ENCODE results near the gene RAPGEF4. TPM values are rescaled to one million over a fixed set of nuclear protein-coding genes. Genes with fewer than 3 reads are reported as not detected.

RAPGEF4 gene
- total RNA-seq, 1 donor, result 0.36 TPM

DNA sequence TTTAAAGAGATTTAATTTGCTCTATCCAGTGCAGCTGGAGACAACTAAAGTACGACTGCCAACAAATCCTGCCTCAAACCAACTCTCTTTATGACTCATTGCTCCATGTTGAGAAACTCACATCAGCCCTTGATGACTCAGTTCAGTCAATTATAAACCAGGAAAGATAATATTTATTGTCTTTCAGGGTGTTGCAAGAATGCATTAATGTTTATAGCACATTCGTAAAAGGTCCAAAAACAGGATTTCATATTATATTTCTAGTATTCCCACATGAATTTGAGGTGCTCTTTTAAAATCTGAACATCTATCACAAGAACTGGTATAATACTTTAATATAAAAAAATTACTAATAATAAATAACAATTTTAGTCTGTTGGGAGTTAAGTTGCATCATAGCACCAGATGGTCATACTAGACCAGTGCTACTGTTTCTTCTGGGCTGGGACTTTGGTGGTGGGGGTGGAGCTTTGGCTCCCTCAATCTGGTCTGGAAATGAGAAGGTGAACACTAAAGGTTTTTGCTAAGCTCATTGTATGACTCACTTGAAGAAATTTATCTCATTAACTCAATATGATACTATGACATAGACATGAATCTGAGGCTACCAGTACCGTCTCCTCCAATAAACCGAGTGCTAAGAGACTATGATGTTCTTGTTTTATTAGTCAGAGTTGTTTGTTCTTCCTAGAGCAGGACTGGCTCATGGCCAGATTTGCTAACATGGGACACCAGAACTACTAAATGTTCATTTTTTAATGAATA, 313.4 kb downstream of the RAPGEF4 start:
- Histone ChIP-seq H3K4me1 (ENCODE audit: insufficient read depth, low read length) (peaks cover 25% of the 10 kb centered on the region), H3K79me2 (ENCODE audit: insufficient read depth, low read length) (no peaks in the 10 kb centered on the region), H3K4me3 (ENCODE audit: insufficient read depth, low read length) (peak overlapping the region; percentile 10), H3K9me3 (ENCODE audit: low read depth, low read length) (no peaks in the 10 kb centered on the region), H3K27me3 (ENCODE audit: insufficient read depth, low read length) (no peaks in the 10 kb centered on the region), H3K4me2 (ENCODE audit: insufficient read depth, low read length) (peak overlapping the region; percentile 64), H4K20me1 (ENCODE audit: insufficient read depth, low read length) (no peaks in the 10 kb centered on the region), H3K27ac (ENCODE audit: low read depth, low read length) (peak overlapping the region; percentile 70), H3K36me3 (ENCODE audit: insufficient read depth, low read length) (no peaks in the 10 kb centered on the region), H2AFZ (ENCODE audit: low read length) (no peak overlapping the region)
- TF ChIP-seq, protein P1, sequence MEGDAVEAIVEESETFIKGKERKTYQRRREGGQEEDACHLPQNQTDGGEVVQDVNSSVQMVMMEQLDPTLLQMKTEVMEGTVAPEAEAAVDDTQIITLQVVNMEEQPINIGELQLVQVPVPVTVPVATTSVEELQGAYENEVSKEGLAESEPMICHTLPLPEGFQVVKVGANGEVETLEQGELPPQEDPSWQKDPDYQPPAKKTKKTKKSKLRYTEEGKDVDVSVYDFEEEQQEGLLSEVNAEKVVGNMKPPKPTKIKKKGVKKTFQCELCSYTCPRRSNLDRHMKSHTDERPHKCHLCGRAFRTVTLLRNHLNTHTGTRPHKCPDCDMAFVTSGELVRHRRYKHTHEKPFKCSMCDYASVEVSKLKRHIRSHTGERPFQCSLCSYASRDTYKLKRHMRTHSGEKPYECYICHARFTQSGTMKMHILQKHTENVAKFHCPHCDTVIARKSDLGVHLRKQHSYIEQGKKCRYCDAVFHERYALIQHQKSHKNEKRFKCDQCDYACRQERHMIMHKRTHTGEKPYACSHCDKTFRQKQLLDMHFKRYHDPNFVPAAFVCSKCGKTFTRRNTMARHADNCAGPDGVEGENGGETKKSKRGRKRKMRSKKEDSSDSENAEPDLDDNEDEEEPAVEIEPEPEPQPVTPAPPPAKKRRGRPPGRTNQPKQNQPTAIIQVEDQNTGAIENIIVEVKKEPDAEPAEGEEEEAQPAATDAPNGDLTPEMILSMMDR (IDR thresholded peaks at IDR 0.05; ENCODE audit: extremely low read depth, low read depth, low read length), result no peak
- peak; percentile 91 for DNase-seq (ENCODE audit: insufficient read length, low spot score, missing footprints)

DNA sequence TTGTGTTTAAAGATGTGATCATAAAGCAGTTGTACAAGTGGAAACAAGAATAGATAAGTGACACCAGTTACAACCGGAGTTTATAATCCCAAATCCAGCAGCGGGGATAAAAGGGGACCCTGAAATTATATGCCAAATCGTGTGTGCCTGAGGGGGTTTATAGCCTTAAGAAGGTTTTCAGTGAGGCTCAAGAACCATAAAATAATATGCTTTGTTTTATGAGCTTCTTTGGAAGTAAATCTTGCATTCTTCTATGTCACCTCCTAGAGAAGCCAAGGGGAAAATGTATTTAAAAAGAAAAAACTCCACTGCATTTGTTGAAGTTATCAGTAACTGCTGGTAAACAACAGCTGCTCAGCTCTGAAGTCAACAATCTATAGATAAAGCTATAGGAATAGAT, 314.2 kb downstream of the RAPGEF4 start:
- H3K79me2 ChIP-seq (ENCODE audit: insufficient read depth, low read length), result no peaks in the 10 kb centered on the region
- peak overlapping the region; percentile 70 for H3K27ac ChIP-seq (ENCODE audit: low read depth, low read length)
- no peaks in the 10 kb centered on the region for H3K36me3 ChIP-seq (ENCODE audit: insufficient read depth, low read length)
- peaks cover 25% of the 10 kb centered on the region for H3K4me1 ChIP-seq (ENCODE audit: insufficient read depth, low read length)
- TF ChIP-seq, protein P1 (IDR thresholded peaks at IDR 0.05; ENCODE audit: extremely low read depth, low read depth, low read length), result no peak
- no peak overlapping the region for H3K4me3 ChIP-seq (ENCODE audit: insufficient read depth, low read length)
- H3K9me3 ChIP-seq (ENCODE audit: low read depth, low read length), result no peaks in the 10 kb centered on the region
- H2AFZ ChIP-seq (ENCODE audit: low read length), result no peak overlapping the region
- H3K27me3 ChIP-seq (ENCODE audit: insufficient read depth, low read length), result no peaks in the 10 kb centered on the region
- no peak for DNase-seq (ENCODE audit: insufficient read length, low spot score, missing footprints)
- H3K4me2 ChIP-seq (ENCODE audit: insufficient read depth, low read length), result peak overlapping the region; percentile 64
- H4K20me1 ChIP-seq (ENCODE audit: insufficient read depth, low read length), result no peaks in the 10 kb centered on the region

DNA sequence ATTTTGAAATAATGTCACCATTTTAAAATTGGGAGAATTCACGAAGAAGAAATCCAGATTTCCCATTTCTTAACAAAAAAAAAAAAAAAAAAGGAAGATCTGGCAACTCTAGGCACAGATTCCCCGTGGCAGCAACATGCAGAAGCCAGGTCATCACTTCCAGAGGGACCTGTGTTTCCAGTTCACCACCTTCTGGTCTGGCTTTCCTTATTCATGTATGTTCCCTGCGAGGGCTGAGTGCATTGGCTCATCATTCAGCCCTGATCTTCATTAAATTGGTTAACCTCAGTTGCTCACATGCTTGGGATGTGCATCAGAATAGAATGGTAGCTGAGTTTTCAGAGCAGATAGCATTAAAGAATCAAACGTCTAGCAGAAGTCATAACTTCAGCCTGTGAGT, 315.0 kb downstream of the RAPGEF4 start:
- Histone ChIP-seq H3K9me3 (ENCODE audit: low read depth, low read length) (no peaks in the 10 kb centered on the region), H3K4me1 (ENCODE audit: insufficient read depth, low read length) (peaks cover 25% of the 10 kb centered on the region), H3K79me2 (ENCODE audit: insufficient read depth, low read length) (no peaks in the 10 kb centered on the region), H3K27ac (ENCODE audit: low read depth, low read length) (no peak overlapping the region), H3K36me3 (ENCODE audit: insufficient read depth, low read length) (no peaks in the 10 kb centered on the region), H3K4me3 (ENCODE audit: insufficient read depth, low read length) (no peak overlapping the region), H4K20me1 (ENCODE audit: insufficient read depth, low read length) (no peaks in the 10 kb centered on the region), H3K4me2 (ENCODE audit: insufficient read depth, low read length) (no peak overlapping the region), H2AFZ (ENCODE audit: low read length) (no peak overlapping the region), H3K27me3 (ENCODE audit: insufficient read depth, low read length) (no peaks in the 10 kb centered on the region)
- TF ChIP-seq, protein P1 (IDR thresholded peaks at IDR 0.05; ENCODE audit: extremely low read depth, low read depth, low read length), result no peak
- no peak for DNase-seq (ENCODE audit: insufficient read length, low spot score, missing footprints)

DNA sequence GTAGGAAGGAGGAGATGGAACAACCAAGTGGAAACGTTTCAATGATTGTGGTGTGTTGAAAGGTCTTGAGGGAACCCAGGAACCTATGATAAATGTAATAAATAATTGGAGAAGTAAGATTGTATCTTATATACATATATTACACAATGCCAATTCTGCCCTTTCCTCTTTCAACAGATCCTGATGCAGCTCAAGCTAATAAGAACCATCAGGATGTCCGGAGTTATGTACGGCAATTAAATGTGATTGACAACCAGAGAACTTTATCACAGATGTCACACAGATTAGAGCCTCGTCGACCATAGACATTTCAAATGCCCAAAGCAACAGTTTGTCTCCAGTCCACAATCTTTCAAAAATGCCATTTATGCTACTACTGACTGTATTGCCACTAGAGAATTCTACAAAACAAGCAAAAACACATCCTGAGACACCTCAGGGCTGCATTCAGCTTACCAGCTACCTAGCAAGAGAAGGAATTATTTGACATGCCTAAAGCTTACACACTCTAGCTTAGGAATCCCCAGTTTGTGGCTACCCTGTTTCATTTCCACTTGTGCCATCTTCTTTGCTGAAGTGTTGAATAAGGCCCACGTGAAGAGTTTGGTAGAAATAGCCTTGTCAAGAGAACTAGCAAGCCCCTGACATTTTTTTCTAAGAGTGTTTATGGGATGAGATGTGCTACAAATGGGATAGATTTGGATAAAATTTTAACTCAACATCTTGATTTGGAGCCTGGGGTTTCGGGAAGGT, 316.0 kb downstream of the RAPGEF4 start:
- H3K4me2 ChIP-seq (ENCODE audit: insufficient read depth, low read length), result no peak overlapping the region
- no peaks in the 10 kb centered on the region for H4K20me1 ChIP-seq (ENCODE audit: insufficient read depth, low read length)
- TF ChIP-seq, protein P1 (IDR thresholded peaks at IDR 0.05; ENCODE audit: extremely low read depth, low read depth, low read length), result no peak
- no peaks in the 10 kb centered on the region for H3K27me3 ChIP-seq (ENCODE audit: insufficient read depth, low read length)
- H2AFZ ChIP-seq (ENCODE audit: low read length), result no peak overlapping the region
- H3K4me3 ChIP-seq (ENCODE audit: insufficient read depth, low read length), result no peak overlapping the region
- no peaks in the 10 kb centered on the region for H3K79me2 ChIP-seq (ENCODE audit: insufficient read depth, low read length)
- no peaks in the 10 kb centered on the region for H3K9me3 ChIP-seq (ENCODE audit: low read depth, low read length)
- peaks cover 25% of the 10 kb centered on the region for H3K4me1 ChIP-seq (ENCODE audit: insufficient read depth, low read length)
- DNase-seq (ENCODE audit: insufficient read length, low spot score, missing footprints), result no peak
- no peaks in the 10 kb centered on the region for H3K36me3 ChIP-seq (ENCODE audit: insufficient read depth, low read length)
- no peak overlapping the region for H3K27ac ChIP-seq (ENCODE audit: low read depth, low read length)
